HG02852 (cell line): Measurements from ENCODE around the gene IKBIP.
"Not testable (repeated sequence)": the region's sequence is repeated elsewhere in the genome, so short reads cannot be mapped to it uniquely, and the experiment has no call there.

ENCODE experiments used
- ATAC-seq: cut with Tn5 transposase; IDR thresholded peaks from one replicate; pipeline ENCODE4 v1.9.1; 2021; ENCODE audit warnings: mild to moderate bottlenecking, moderate library complexity; ENCODE audit not compliant: unreplicated experiment

The IKBIP gene, protein sequence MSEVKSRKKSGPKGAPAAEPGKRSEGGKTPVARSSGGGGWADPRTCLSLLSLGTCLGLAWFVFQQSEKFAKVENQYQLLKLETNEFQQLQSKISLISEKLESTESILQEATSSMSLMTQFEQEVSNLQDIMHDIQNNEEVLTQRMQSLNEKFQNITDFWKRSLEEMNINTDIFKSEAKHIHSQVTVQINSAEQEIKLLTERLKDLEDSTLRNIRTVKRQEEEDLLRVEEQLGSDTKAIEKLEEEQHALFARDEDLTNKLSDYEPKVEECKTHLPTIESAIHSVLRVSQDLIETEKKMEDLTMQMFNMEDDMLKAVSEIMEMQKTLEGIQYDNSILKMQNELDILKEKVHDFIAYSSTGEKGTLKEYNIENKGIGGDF

DNA sequence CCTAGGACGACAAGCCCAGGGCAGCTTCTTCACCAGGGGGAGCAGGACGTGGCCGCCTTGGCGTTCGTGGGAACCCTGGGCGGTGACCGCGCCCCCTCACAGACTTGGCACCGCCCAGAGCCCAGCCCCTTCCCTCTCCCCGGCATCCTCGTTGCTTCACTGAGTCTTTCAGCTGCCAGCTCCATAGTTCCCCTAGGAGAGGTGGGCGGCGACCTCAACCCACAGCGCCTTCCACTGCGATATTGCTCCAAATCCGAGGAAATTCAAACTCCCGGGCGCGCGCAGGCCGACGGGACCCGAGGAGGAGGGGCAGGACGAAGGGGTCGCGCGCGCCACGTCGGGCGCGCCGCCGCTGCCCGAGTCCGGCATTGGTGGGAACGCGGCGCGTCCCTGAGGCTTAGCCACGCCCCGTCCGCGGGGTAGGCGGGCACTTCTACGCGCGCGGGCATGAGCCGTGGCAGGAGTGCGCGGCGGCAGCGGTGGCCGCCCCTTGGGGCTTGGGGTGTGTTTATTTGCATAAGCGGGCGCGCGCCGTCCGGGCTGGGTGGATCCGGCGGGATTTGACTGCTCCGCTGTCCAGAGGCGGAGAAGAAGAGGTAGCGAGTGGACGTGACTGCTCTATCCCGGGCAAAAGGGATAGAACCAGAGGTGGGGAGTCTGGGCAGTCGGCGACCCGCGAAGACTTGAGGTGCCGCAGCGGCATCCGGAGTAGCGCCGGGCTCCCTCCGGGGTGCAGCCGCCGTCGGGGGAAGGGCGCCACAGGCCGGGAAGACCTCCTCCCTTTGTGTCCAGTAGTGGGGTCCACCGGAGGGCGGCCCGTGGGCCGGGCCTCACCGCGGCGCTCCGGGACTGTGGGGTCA is at the start of gene IKBIP, which contains the start of gene APAF1:
TSS of gene IKBIP (minus strand) at position 77 of the 860 bp plus-strand sequence. CDS start 87 bp downstream, outside the sequence.
TSS of gene APAF1 (plus strand) at position 579 of the 860 bp plus-strand sequence. CDS start 3,070 bp downstream, outside the sequence.
- peak; percentile 86 for ATAC-seq

DNA sequence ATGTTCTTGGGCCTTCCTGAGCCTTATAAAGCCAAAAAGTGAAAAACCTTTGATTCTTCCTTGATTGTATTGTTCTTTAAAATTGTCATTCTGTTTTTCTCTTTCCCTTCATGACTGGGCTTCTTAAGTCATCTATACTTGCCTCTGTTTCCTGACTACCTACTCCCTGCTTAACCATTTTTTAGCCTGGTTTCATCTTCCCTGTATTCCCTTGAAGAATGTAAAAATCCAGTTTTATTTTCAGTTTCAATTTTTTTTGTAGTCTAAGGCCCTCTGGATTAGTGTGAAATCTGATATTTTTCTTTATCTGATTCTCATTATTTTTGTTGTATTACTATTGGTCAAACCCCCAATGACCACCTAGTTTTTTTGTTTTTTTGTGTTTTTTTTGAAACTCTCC is 46.8 kb upstream of the IKBIP start:
- ATAC-seq = no peak

DNA sequence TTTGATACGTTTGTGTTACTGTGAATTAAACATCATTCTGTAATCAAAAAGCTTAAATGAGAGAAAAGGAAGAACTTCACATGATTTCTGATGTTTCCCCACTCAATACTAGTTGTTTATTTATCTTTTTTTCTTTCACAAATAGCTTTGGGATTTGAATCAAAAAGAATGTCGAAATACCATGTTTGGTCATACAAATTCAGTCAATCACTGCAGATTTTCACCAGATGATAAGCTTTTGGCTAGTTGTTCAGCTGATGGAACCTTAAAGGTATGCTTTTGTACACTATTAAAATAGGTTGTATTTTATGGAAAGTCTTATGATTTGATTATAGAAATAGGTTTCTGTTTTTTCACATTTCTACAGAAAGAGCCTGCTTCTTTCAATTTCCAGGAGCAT is 42.0 kb upstream of the IKBIP start:
- no peak for ATAC-seq

DNA sequence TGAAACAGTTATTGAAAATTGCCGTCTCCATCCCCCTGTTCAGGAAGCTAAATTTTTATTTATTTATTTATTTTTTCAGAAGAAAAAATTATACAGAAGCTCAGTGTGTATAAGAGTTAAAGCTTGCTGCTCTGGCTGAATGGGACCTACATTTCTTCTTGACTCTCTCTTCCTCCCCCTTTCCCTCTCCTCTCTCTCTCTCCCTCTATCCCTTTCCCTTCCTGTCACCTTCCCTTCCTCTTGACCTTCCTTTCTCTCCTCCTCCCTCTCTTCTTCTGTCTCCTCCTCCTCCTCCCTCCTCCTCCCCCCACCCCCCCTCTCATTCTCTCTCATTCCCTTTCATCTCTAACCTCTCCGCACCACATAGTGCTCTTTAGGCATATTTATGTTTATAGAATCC is 39.6 kb upstream of the IKBIP start:
- ATAC-seq = no peak

DNA sequence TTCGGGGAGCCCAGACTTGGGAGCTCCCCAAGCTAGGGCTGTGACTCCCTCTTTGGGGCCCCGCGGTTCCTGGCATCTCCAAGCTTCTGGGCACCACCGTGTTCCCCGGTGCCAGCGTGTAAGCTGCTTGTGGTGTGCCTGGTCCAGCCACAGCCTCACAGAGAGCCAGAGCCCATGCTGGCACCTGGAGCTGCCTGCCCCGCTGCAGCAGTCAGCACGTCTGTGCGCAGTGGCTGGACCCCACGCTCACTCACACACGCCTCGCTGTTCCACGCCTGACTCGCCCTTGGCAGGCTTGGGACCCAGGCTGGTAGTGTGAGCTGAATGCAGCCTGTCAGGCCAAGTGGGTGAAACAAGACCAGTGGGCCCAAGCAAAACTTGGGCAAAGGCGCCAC is 35.0 kb upstream of the IKBIP start:
- no peak for ATAC-seq

DNA sequence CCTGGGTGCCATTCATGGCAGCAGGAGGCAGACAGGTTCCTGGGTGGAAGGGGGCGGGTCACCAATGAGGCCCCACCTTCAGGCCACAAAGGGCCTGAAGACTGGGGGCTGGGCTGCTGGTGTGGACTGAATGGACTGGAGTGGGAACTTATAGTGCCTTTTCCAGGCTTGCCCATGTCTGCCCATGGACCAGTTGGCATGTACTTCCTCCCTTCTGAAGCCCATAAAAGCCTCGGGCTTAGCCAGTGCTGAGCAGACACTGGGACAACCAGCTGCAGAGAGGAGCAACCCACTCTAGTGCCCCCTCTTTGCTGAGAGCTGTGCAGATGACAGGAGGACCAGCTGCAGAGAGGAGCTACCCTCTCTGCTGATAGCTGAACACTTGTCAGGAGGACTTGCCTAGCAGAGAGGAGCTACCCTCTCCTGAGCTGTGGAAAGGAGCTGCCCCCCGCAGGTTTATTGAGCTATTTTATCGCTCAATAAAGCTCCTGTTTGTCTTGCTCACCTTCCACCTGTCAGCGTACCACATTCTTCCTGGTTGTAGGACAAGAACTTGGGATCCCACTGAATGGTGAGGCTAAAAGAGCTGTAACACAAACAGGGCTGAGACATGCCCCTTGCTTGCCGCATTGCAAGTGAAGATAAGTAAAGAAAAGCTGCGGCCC is 34.5 kb upstream of the IKBIP start:
- ATAC-seq = no peak

DNA sequence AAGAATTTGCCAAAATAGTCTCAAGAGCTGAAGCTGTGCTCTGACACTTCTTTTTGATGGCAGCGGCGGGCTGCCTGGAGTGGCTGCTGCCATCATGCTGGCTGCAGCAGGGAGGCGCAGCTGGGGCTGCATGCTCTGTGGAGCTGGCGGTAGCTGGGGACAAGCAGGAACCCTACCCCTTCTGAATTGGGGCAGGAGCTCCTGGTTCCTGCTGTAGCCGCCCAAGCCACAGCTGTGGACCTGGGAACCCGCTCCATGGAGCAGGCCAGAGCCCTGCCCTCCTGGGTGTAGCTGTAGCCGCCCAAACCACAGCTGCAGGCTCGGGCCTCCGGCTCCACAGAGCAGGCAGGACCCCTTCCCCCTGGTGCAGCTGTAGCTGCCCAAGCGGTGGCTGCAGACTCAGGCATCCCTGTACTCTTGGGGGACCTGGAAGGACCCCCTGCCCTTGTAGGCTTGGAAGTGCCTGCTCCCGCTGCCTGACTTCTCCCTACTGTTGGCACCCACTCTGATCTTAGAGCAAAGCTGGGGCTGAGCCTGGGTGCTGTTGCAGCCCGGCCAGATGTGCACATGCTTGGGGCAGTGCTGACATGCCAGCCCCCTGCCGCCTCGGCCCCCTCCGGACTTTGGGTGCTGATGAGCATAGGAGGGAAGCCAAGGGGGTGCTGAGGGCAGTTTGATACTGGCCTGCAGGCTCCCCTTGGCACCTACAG is 33.8 kb upstream of the IKBIP start:
- ATAC-seq = no peak

DNA sequence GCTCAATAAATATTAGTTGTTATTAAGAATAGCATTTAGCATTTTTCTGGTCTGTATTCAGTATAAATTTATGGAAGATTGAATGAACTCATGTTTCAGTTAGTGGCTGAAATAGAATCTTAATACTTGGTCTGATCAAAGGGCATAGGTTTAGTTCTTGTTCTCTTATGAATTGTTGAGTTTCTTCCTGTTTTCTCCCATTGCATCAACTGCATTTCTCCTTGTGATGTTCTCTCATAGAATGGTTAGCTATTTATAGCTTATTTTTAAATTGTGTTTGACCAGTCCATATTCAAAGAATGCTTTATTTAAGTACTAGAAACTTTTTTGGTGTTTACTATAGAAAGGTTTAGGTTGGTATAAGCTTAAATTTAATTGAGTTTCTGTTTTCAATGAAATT is 30.3 kb upstream of the IKBIP start:
- ATAC-seq = no peak

DNA sequence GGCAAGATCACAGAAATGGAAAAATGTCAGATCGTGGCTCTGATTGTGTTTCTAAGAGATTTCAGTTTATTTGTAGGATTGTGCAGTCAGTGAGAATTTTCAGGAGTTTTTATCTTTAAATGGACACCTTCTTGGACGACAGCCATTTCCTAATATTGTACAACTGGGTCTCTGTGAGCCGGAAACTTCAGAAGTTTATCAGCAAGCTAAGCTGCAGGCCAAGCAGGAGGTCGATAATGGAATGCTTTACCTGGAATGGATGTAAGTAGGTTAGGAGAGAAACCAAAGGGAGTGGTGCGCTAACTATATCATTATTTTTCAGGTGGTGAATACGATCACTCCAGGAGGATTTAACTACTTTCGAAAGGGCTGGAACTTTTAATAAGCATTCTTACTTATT is 26.9 kb upstream of the IKBIP start:
- ATAC-seq = no peak

DNA sequence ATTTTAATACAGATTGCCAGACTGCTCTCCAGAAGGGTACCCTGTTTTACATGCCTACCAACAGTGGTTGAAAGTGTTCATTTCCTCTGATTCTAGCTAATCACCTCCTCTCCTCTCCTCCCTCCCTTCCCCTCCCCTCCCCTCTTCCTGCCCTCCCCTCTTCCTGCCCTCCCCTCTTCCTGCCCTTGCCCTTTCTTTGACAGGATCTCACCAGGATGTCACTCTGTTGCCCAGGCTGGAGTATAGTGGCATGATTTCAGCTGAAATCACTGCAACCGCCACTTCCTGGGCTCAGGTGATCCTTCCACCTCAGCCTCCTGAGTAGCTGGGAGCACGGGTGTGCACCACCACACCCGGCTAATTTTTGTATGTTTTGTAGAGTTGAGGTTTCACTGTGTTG is 25.2 kb upstream of the IKBIP start:
- no peak for ATAC-seq

DNA sequence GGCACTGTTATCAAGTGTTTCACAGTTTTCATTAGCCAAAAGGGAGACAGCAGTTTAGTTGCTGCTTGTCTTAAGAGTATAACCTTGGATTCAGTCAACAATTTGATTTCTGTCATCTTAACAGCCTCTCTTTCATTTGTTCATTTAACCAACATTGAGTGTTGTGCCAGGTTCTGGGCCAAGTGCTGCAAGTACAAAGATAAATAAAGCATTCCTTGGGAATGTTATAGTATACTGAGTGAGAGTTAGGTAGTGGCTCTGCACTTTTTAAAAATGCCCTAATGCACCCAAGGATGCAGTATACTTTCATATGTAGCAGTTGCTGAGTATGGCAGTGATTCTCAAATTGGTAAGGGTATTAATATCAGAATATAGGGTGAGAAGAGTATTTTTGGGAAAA is 15.9 kb upstream of the IKBIP start:
- no peak for ATAC-seq

DNA sequence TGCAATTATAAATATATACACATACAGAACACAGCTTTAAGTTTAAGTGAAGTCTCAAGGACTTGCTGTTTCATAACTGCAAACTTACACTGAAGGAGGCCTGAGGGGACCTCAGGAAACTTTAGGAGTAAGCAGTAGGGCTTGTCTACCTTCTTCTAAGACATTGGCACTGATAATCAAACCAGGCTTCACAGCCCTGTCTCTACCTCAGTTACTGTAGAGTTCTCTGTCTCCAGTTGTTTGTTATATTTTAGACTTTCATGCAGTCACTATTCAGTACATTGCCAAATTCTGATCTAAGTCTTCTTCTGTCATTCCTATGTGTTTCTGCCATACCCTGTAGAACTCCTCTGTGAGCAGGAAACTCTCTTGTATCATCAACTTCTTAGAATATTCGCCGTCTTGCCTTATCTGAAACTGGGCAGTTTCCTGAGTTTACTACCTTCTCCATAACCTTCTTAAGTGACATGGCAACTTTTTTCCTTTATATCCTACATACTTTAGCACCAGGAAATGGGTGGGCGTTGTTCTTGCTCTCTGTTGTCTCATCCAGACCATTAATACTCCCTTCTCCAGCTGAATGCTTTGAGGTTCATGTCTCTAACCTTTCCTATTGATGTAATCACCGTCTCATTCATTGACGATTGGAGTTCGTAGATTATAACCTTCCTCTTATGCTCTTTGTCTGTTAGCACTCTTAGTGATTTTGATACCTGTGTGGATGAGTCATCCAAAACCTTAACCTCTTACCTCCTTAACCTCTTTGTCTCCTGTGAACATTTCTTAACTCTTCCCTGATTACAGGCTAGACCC is 11.9 kb upstream of the IKBIP start:
- ATAC-seq = peak; percentile 52

DNA sequence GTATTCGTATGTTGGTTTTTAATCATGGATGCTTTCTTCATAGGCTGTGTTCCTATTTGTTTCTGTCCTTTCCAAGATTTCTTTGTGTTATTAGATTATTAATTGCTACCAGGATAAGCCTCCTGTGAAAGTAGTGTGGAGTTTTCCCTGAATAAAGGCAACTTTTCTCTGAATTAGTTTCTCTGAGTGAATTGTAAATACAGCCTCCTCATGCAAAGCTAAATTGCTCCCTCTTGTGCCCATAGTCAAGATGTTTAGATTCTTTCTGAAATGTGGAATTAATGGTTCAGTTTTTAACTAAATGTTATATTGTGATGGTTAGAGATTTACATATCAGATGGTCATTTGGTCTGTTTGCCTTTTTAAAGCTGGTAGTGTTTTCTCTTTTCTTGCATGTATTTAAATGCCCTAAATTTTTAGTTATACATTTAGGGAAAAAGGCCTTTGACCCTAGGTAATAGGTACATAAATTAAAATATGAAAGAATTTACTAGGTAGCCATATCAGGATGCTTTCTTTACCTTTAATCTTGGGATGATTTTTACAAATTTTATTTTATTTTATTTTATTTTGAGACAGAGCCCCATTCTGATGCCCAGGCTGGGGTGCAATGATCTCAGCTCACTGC is 9.4 kb upstream of the IKBIP start:
- no peak for ATAC-seq

DNA sequence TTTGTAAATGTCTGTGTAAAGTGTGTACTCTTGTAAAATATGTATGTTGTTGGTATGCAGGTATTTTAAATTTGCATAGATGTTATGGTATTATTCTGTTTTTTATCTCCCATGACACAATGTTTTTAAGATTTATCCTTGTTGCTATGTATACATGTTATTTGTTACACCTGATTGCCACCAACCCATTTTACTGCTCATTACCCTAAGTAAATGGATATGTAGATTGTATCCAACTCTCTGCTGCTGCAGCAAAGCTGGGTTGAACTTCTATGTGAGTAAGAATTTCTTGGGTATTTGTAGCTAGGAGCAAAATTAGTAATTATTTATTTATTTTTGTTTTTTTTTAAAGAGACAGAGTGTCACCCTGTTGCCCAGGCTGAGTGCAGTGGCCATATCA is 6.7 kb upstream of the IKBIP start:
- no peak for ATAC-seq

DNA sequence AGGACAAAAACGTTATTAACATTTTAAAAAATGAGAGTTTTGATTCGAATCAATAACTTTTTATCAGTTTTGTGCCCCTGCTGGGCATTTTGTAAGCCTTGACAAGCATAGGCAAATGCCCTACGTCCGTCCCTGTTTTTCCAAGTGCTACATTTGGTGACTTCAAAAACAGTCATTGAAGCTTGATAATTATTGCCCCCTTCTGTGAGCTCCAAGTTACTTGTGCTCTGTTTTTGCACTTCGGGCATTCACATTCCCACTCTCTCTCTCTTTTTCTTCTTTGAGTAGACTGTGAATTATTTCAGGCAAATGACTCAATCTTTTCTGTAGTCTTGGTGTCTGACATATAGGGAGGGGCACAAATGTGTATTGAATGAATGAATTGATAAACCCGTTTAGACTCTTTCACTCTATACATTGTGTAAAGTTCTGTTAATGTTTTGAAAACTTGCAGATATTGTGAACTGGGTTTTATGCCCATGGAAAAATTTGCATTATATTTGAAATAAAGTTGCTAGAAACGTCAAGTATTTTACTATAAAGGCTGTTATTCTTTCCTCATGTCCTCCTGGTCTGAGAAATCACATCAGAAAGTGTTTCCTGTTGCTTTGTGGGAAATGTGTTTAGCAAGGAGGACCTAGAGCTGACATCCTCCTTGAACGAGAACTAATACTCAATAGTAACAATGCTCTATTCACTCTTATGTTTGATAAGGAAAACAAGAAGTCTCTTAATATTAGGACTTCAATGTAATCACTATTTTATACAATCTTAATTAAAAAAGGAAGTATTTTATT is 1.9 kb upstream of the IKBIP start:
- no peak for ATAC-seq

DNA sequence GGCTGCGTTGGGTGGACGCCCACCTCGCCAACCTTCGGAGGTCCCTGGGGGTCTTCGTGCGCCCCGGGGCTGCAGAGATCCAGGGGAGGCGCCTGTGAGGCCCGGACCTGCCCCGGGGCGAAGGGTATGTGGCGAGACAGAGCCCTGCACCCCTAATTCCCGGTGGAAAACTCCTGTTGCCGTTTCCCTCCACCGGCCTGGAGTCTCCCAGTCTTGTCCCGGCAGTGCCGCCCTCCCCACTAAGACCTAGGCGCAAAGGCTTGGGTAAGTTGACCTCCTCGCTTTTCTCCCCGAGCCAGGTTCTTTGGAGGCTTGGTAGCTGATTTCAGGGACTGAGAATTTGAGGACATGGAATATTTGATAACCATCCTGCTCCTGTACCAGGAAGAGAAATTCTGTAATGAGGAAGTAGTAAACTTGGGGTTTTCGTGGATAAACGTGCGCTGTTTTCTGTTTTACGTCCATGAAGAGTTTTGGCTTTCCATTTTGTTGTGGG is 1.0 kb upstream of the IKBIP start:
- ATAC-seq = peak; percentile 0

DNA sequence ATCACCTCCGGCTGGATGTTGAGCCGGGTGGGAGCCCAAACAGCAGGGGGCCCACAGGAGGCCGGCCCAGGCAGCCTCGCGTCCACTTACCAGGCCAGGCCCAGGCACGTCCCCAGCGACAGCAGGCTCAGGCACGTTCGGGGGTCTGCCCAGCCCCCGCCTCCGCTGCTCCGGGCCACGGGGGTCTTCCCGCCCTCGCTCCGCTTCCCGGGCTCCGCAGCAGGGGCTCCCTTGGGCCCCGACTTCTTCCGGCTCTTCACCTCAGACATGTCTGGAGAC is 216 bp downstream of the IKBIP start:
- peak; percentile 17 for ATAC-seq

DNA sequence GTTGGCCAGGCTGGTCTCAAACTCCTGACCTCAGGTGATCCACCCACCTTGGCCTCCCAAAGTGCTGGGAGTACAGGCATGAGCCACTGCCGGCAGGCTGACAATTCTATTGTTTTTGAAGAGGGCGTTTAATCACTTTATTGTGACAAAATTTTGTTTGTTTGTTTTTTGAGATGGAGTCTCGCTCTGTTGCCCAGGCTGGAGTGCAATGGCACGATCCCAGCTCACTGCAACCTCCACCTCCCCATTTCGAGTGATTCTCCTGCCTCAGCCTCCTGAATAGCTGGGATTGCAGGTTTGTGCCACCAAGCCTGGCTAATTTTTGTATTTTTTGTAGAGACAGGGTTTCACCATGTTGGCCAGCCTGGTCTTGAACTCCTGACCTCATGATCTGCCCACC is 1.8 kb downstream of the IKBIP start:
- ATAC-seq = not testable (repeated sequence)

DNA sequence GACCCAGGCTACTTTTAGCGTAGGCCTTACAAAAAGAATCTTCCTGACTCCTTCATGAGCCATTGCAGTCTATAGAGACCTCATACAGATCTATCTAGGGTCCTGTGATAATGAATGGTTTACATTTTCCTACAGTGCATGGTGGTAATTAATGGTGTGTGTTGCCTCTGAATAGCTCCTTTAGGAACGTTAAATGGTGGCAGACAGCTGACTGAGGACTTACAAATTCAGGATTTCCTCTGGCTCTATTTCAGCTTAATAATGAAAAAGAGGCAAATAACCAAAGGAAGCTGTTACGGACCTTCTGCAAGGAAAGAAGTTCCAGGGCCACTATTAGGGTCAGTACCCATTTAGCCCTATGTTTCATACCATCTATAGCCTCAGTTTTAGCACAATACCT is 5.1 kb downstream of the IKBIP start:
- ATAC-seq = no peak
